ENCODE results near the gene SLIT3. TPM values are rescaled to one million over a fixed set of nuclear protein-coding genes. Genes with fewer than 3 reads are reported as not detected.

The SLIT3 gene
- total RNA-seq, 1 donor from 2014 or later, result 5.0 TPM

DNA sequence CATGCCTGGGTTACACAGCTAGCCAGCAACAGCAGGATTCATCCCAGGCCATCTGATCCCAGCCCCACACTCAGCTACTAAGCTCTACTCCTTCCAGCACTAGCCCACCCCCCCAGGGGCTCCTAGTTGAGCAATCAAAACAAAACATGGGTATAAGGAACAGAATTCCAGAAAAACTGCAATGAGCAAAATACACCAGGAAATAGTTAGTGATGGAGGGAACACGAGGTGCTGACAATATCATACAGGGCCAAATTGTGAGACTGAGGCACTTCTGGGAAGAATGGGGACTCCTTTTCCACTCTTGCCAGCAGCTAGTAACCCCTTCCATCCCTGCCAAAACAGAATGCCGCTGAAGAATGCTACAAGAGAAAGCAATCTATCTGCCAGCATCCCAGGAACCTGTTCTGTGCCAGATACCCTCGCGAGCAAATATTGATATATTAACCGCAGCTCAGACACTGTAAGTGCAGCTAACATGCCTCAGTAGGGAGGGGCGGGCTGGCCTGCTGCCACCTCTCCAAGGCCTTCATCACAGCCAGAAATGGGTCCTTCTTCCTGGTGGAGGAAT lies 161.4 kb downstream of the SLIT3 start:
- Histone ChIP-seq H3K36me3 (ENCODE audit: control insufficient read depth, insufficient read depth, low read length) (no peaks in the 10 kb centered on the region), H3K27me3 (ENCODE audit: control insufficient read depth, insufficient read depth, low read length) (no peaks in the 10 kb centered on the region), H3K4me3 (ENCODE audit: low read depth, low read length) (no peak overlapping the region)
- TF ChIP-seq, protein P1, sequence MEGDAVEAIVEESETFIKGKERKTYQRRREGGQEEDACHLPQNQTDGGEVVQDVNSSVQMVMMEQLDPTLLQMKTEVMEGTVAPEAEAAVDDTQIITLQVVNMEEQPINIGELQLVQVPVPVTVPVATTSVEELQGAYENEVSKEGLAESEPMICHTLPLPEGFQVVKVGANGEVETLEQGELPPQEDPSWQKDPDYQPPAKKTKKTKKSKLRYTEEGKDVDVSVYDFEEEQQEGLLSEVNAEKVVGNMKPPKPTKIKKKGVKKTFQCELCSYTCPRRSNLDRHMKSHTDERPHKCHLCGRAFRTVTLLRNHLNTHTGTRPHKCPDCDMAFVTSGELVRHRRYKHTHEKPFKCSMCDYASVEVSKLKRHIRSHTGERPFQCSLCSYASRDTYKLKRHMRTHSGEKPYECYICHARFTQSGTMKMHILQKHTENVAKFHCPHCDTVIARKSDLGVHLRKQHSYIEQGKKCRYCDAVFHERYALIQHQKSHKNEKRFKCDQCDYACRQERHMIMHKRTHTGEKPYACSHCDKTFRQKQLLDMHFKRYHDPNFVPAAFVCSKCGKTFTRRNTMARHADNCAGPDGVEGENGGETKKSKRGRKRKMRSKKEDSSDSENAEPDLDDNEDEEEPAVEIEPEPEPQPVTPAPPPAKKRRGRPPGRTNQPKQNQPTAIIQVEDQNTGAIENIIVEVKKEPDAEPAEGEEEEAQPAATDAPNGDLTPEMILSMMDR (IDR thresholded peaks at IDR 0.05; ENCODE audit: insufficient read depth, low read length, poor library complexity, severe bottlenecking), result no peak
- no peak for DNase-seq (ENCODE audit: low read depth)

DNA sequence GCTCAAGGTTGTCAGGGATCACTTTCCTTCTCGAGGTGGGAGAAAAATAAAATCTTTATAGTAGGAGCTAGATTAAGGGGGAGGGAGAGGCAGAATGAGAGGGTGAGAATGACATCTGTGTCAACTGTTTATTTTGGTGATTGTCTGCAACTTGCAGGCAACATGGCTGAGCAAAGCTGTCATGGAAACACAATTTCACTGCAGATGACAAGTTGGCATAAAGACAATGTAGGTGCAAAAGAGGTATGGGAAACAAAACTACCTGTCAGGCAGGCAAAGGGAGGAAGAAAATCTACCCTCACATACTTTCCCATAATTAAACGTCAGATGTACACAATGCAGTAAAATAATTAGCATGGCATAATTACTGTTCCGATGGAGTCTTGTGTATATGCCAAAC lies 167.4 kb downstream of the SLIT3 start:
- H3K27me3 ChIP-seq (ENCODE audit: control insufficient read depth, insufficient read depth, low read length), result no peaks in the 10 kb centered on the region
- TF ChIP-seq, protein P1 (IDR thresholded peaks at IDR 0.05; ENCODE audit: insufficient read depth, low read length, poor library complexity, severe bottlenecking), result no peak
- DNase-seq (ENCODE audit: low read depth), result no peak
- no peaks in the 10 kb centered on the region for H3K36me3 ChIP-seq (ENCODE audit: control insufficient read depth, insufficient read depth, low read length)
- H3K4me3 ChIP-seq (ENCODE audit: low read depth, low read length), result no peak overlapping the region

DNA sequence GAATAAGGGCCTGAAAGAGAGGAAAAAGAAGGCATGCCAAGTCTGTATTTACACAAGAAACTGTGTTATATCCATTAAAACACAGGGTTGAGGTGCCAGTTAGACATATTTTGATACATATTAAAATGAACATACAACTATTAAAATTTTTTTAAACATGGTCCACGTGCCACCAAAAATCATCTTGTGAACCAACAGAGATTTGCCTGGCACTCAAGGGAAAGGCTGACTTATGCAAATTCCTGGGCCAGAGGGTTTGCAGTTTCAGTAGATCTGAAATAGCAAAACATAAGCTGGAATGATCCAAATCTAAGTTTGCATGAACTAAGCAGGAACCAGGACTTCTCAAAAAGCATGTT lies 168.7 kb downstream of the SLIT3 start:
- H3K4me3 ChIP-seq (ENCODE audit: low read depth, low read length), result no peak overlapping the region
- no peaks in the 10 kb centered on the region for H3K27me3 ChIP-seq (ENCODE audit: control insufficient read depth, insufficient read depth, low read length)
- DNase-seq (ENCODE audit: low read depth), result no peak
- TF ChIP-seq, protein P1 (IDR thresholded peaks at IDR 0.05; ENCODE audit: insufficient read depth, low read length, poor library complexity, severe bottlenecking), result no peak
- no peaks in the 10 kb centered on the region for H3K36me3 ChIP-seq (ENCODE audit: control insufficient read depth, insufficient read depth, low read length)

DNA sequence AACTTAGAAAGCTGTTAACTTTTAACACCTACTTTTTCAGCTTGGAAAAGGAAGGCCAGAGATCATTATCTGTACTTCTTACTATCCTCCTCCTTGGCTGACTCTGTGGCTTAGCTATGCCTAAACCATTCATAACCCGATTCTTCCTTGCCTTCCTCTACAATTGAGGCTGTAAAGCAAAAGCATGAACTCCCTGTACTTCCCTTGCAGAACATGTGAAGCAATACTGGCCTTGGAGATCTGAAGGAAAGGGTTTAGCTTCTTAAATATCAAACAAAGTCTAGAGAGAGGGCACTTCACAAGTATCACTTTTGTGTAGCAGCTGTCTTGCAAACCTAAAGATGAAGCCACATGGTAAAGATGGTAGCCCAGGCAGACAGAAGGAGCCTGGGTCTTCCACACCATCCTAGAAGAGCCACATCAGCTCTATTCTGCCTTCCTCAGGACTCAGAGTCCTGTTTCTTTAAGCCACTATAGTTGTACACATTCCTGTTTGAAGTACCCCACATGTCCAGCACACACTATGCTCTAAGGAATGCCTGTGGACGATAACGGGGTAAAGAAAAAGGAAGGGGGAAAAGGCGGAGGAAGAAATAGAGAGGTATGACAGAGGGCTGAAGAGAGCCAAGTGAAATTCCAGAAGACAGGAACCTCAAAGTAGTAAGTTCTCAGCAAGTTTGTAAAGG lies 169.2 kb downstream of the SLIT3 start:
- TF ChIP-seq, protein P1 (IDR thresholded peaks at IDR 0.05; ENCODE audit: insufficient read depth, low read length, poor library complexity, severe bottlenecking), result no peak
- DNase-seq (ENCODE audit: low read depth), result no peak
- Histone ChIP-seq H3K27me3 (ENCODE audit: control insufficient read depth, insufficient read depth, low read length) (no peaks in the 10 kb centered on the region), H3K36me3 (ENCODE audit: control insufficient read depth, insufficient read depth, low read length) (no peaks in the 10 kb centered on the region), H3K4me3 (ENCODE audit: low read depth, low read length) (no peak overlapping the region)

DNA sequence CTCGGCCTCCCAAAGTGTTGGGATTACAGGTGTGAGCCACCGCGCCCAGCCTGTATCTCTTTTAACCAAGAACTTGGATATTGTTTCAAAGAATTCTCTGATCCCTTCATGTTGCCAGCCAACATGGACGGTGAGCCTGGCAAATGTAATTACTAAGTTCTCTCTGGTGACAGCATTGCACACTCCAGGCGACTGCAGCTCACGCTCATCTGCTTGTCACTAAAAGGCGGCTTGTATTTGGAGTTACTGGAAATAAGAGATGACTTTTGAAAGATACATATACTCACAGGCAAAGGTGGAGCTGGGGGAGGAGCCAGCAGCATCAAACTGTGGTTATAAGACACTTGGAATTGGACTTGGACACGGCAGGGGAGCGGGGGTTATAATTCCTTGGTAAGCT lies 172.3 kb downstream of the SLIT3 start:
- TF ChIP-seq, protein P1 (IDR thresholded peaks at IDR 0.05; ENCODE audit: insufficient read depth, low read length, poor library complexity, severe bottlenecking), result no peak
- no peak overlapping the region for H3K4me3 ChIP-seq (ENCODE audit: low read depth, low read length)
- DNase-seq (ENCODE audit: low read depth), result no peak
- no peaks in the 10 kb centered on the region for H3K36me3 ChIP-seq (ENCODE audit: control insufficient read depth, insufficient read depth, low read length)
- no peaks in the 10 kb centered on the region for H3K27me3 ChIP-seq (ENCODE audit: control insufficient read depth, insufficient read depth, low read length)

DNA sequence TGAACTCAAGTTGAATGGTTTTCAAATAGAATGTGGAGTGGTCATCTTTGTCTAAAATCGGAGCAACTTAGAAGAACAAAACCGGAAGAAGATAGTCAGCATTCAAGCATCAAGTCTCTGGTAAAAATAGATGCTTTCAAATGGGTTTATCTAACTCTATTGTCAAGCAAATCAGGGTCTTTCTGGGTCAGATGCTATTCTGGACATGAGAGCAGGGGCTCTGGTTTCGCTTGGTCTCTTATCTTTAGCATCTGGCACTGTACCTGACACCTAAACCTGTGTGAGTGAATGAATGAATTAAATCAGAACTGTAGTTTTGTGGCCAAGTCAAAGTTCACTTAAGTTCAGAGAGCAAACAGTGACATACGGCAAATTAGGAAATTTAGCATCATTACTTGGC lies 173.5 kb downstream of the SLIT3 start:
- Histone ChIP-seq H3K36me3 (ENCODE audit: control insufficient read depth, insufficient read depth, low read length) (no peaks in the 10 kb centered on the region), H3K27me3 (ENCODE audit: control insufficient read depth, insufficient read depth, low read length) (no peaks in the 10 kb centered on the region), H3K4me3 (ENCODE audit: low read depth, low read length) (no peak overlapping the region)
- DNase-seq (ENCODE audit: low read depth), result no peak
- TF ChIP-seq, protein P1 (IDR thresholded peaks at IDR 0.05; ENCODE audit: insufficient read depth, low read length, poor library complexity, severe bottlenecking), result no peak
